ENCODE results near the gene SLC25A23.

DNA sequence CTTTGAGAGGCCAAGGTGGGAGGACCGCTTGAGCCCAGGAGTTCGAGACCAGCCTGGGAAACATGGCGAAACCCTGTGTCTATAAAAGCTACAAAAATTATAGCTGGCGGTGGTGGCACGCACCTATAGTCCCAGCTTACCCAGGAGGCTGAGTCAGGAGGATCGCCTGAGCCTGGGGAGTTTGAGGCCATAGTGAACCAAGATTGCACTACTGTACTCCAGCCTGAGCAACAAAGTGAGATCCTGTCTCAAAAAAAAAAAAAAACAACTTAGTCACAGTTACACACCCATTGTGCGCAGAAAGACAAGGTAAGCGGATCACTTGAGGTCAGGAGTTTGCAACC, 22.7 kb upstream of the SLC25A23 start:
- TF ChIP-seq POLR2A (IDR thresholded peaks at IDR 0.05) = no peak
- TF ChIP-seq, protein P1, sequence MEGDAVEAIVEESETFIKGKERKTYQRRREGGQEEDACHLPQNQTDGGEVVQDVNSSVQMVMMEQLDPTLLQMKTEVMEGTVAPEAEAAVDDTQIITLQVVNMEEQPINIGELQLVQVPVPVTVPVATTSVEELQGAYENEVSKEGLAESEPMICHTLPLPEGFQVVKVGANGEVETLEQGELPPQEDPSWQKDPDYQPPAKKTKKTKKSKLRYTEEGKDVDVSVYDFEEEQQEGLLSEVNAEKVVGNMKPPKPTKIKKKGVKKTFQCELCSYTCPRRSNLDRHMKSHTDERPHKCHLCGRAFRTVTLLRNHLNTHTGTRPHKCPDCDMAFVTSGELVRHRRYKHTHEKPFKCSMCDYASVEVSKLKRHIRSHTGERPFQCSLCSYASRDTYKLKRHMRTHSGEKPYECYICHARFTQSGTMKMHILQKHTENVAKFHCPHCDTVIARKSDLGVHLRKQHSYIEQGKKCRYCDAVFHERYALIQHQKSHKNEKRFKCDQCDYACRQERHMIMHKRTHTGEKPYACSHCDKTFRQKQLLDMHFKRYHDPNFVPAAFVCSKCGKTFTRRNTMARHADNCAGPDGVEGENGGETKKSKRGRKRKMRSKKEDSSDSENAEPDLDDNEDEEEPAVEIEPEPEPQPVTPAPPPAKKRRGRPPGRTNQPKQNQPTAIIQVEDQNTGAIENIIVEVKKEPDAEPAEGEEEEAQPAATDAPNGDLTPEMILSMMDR (IDR thresholded peaks at IDR 0.05) = no peak
